ENCODE data around the gene NAV3.

The NAV3 gene

DNA sequence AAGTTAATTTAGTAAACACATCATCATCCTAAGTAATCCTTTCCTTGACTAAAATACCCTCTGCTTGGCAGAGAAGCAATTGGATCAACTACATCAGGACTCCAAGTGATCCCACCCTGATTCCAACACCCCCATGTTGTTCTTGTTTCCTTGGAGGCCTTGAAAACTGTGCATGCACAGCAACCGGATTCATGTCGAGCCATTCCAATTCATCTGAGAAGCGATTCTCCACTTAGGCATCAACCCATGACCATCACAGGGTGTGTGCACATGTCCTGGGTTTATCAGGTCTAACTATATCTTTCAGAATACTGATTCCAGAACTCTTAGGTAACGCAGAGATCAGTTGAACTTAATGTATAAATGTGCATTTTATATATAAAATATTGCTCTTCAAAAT, 163.0 kb downstream of the NAV3 start:
- no peak for DNase-seq

DNA sequence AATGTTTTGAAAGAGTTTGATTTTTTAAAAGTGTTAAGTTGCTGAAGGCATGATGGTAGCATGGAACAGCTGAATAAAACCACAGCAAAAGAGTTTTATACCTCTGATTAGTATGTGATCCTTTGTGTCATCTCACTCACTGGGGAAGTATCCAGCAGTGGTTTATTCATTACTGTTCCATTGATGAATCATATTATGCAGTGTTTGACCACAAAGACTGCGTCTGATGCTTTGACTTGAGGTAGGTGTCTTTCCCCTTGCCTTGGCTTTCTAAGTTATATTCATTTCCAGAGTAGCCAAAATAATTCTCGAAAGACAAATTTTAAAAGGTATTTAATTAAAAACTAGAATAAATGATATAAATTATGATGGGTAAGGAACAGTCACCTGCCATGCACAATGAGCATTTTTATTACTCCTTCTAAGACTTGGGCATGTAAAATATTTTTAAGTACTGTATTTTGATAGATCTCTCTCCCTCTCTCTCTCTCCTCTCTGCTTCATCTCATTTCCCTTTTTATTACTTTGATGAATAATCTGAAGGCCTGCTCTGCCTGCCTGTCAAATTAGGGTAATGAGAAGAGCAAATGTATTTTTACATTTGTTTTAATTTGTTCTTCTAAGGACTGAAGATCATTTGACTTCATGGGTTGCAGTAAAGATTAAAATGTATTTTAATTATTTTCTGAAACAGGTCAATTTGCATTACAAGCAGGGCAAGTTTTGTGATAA, 164.9 kb downstream of the NAV3 start:
- no peak for DNase-seq

DNA sequence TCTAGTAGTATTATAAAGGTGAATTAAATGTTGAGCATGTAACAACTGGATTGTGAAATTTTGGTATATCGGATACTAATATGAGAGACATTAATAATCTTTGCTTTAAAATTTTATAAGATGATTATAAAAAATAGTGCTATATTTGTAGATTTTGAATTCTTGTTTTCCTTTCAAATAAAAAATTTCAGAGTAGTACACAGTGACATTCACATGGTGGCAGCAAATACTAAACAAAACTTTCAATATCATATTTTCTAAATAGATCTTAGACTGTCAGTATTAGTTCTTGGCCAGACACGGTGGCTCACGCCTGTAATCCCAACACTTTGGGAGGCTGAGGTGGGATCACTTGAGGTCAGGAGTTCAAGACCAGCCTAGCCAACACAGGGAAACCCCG, 166.0 kb downstream of the NAV3 start:
- DNase-seq = no peak

DNA sequence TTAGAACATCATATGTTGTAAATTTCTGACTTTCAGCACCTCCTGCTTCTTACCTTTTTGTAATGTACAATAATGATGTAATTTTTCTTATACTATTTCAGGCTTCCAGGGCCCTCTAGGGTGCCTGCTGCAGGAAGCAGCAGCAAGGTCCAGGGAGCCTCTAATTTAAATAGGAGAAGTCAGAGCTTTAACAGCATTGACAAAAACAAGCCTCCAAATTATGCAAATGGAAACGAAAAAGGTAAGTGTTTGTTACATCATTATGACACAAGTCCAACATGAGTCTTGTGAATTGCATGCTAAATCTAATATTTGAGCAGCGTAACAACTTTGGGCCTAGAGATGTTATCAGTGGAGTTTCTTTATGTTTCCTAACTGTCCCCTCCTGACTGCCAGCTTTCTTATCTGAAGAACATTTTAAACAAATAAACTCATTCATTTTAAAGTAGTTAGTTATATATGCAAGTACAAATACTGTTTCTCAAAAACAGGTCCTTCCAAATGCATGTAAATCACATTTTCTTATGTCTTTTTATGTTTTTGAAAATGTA, 167.6 kb downstream of the NAV3 start:
- DNase-seq = no peak

DNA sequence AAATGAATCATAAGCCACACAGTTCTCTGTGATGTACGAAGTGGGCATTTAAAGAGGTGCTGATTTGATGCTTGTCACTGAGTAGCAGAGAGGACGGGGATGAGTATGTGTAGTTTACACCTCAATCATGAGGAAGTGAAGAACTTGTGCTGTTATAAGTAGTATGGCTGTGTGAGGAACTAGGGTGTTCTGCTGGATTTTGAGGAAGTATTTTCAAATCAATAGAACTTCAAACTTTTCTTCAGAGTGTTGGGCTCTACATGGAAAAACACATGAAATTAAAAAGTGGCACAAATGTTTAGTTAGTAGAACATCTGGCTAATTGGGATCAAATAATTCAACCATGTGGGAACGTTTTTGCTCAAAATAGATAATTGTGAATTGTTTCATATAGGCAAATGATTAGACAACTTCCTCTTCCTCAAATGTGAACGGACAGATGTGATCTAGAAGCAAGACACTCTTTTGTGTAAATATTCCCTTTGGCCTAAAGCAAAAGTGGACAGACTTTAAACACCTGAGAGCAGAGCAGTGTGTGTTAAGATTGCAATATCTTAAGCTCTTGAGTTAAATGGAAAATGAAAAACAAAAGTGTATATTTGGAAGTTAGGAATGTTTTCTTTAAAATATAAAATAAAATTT, 168.5 kb downstream of the NAV3 start:
- no peak for DNase-seq

DNA sequence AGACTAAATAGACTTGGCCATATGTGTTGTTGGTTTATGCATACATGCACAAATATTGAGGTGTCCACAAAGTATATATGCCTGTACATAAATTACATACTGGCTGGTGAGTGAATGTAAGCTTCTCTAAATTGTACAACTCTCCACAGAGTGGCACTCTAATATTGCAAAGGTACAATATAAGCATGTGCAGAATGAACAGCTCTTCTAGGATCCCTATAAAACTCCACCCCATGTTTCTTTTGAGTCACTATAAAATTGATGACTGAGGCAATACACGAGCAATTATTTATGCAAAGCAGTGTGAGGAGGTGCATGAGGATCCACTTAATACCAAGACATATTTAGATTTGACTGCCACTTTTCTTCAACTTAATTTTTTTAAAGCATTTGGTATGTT, 172.2 kb downstream of the NAV3 start:
- DNase-seq = peak; percentile 33

DNA sequence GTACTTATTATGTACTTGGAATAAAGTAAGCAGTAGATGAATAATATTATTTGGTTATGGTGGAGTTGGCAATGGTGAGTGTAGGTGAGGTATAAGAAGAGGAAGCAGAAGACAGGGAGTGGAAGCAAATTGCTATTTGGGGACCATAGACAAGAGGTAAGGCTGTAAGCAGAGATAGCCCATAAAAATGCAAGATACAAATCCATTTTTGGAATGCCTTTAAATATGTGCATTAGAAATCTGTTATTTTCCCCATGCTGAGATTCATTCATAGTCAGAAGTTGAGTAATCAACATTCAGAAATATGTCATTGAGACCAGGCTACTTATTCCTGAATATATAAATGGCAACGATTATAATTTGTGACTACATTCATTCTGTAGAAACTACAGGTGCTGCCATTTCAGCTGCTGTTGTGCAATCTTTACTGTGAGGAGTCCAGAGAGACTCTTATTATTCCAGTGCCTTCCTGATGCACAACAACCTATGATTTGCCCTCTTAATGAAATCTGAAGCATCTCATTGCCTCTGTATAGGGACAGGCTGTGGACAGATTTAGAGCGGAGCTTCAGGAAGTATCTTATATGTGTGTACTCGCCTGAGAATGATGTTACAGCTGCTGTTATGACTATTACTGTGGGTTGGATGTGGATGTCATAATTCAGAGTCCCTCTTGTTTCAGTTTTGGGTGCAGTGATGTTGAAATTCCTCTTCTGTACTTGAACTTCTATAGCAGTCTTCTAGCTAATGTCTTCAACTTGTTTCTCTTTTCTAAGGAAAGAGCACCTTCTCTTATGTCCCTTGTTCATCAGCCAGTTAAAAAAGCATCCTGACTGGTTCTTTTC, 173.8 kb downstream of the NAV3 start:
- peak; percentile 26 for DNase-seq

DNA sequence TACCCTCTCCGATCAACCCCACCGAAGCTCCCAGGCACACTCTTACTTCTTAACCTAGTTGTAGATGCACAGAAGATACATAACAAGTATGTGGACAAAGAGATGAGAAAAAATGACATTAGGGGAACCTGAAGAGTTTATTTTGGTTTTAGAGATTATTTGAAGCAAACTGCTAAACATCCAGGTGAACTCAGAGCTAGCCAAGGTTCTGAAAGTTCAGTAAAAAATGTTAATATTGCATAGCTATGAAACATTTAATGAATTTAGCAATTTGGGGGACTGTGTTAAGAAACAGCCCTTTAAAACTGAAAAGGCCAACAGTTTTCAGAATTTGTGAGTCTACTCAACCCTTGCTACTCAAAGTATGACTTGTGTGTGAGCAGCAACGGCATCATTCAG, 174.4 kb downstream of the NAV3 start:
- DNase-seq = no peak

DNA sequence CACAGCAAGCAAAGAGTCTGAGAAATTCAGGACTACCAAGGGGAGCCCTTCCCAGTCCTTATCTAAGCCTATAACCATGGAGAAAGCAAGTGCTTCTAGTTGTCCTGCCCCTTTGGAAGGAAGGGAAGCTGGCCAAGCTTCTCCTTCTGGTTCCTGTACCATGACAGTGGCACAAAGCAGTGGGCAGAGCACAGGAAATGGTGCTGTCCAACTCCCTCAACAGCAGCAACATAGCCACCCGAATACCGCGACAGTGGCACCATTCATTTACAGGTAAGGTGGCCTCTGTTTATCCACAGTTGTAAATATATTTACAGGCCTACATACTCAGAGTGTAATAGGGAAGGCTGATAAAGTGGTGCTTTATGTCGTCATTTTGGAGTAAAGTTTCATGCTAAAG, 176.5 kb downstream of the NAV3 start:
- DNase-seq = no peak

DNA sequence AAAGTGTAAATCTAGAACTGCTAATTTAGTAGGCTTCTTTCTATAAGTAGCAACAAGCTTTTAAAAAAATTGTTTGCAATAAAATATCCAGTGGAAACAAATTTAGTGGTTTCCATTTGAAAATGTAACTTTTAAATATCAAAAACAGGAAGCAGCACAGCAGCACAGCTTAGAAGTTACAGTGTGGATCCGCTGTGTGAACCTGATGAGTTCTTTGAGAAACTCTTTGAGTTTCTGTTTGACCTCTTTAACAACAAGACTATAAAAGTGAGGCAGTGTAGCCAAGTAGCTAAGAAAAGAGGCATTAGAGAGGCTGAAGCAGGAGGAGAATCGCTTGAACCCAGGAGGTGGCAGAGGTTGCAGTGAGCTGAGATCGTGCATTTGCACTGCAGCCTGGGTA, 178.3 kb downstream of the NAV3 start:
- DNase-seq = no peak

DNA sequence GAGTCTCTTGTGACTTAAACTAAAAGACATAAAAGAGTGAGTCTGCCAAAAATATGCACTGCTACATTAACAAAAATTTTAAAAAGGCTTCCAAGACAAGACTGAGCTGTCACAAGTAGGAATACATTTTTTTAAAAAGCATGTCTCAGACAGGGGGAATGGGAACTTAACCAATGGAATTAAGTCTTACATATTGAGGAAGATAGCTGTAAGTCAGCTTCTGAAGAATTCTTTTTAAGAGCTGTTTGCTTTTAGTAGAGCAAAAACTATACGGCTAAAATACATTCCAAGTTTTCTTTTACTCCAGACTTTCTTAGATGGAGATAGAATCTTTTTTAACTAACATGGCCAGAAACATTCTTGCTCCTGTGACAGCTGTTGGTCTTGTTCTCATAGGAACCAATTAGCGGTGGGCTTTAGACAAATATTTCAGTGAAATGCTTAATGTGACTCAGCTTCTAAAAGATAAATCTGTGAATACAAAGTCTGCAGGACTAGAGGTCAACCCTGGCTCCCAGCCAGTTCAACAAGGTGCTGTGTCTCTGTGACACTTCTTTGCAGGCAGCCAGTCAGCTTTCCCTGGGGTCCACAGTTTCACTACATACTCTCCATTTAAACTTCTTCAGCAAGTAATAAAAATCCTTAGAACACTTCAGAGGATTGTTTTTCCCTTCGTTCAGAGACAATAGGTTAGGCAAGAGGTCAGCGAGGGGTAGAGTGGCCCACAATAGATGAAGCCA, 187.6 kb downstream of the NAV3 start:
- no peak for DNase-seq

DNA sequence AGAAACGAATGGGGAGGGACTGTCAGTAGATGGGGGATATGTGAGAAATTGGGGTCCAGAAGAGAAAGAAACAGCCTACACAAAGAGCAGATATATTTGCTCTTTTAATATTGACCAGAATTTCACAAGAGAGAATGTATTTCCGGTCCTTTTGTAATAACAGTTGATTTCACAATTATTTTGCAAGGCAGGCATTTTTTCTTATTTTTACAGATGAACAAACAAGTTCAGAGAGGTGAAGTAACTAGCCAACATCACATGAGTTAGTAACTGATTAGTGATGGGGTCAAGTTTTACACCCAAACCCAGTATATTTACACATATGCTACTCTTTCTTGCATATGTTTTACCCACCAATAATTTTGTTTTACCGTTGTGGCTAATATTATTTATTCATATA, 188.2 kb downstream of the NAV3 start:
- no peak for DNase-seq

DNA sequence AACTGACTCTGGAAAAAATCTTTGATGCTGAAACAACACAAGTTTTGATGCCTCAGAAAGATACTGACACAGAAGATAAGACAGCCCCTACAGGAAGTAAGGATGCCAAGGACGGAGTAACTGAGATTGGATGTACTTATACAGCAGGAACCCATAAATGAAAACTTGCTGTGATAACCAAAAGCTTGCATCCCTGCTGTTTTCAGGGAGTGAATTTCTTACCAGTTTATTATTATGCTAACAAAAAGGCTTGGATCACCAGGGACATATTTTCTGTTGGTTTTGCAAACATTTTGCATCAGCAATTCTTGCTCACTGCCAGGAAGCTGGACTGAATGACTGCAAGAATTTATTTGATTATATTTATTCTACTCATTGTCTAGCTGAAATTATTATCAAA, 197.7 kb downstream of the NAV3 start:
- DNase-seq = no peak

DNA sequence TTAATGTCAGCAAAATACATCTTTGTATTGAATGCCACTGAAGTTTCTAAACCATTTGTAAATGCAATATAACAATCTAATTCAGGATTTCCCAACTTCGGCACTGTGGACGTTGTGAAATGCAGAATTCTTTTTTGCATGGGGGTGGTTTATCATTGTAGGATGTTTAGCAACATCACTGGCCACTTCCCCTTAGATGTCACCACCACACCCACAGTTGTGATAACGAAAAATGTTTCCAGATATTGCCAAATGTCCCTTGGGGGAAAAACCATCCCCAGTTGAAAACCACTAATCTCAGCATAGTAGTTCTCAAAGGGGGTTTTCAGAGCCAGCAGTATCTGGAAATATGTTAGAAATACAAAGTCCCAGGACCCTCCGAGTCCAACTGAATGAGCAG, 203.3 kb downstream of the NAV3 start:
- DNase-seq = no peak

DNA sequence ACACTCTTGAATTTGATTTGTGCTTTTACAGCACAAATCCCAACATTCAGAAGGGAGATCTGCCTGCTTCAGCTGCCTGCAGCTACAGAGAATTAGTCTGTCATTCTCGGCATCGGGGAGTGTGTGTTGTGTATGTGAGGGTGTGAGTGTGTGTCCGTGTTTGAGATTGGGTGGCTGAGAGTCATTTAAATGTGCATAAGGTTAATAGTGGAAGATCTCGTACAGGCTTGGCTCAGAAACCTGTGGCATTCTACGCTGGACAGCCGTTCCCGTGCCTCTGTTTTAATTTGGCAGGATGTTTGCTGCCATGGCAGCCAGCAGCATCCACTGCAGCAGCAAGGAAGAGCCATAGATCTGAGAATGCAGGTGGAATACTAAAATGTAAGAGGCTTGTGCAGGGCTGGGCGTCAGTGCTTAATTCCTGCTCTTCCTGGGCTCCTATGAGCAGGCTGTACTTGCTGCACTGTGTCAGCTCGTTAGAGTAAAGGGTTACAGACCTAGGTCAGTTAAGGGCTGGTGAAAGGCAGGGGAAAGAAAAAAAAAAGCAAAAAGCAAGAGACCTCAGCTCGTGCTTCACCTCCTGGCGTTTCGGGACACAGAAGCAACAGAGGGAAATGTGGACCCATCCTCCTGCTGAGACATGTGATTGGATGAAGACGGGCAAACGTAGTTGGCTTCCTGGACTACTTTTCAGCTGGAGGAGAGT, 205.4 kb downstream of the NAV3 start:
- no peak for DNase-seq

DNA sequence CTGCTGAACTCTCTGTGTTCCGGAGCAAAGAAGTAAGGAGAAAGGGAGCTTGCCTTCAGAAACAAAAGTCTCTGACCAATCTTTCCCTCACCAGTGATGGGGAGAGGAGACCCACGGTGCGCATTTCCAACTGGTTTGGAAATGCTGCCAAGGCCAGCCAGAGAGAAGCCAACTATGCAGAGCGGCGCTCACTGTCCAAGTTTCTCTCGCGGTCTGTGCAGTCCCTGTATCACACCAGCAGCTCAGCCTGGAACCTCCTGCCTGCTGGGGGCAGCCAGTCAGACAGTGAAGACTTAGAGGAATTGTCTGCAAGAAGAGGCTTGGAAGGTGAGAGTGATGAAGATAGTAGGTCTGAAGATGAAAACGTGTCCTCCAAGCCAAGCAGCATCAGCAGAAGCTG, 206.2 kb downstream of the NAV3 start:
- no peak for DNase-seq

DNA sequence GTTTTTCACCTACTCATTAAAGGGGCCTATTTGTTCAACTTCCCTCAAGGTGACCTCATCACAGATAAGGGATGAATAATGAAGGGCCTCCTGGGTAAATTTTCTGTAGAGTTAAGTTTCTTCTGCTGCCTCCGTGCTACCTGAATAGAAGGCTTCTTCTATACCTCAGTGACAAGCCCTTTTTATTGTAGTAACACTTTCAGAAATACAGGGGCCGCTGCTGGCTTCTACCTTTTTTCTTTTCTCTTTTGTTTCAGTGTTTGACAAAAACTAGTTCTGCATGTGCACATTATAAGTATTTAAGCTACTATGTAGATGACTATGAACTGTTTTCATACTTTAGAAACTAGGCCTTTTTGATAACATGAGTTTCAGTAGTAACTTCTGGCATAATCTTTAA, 207.0 kb downstream of the NAV3 start:
- no peak for DNase-seq

DNA sequence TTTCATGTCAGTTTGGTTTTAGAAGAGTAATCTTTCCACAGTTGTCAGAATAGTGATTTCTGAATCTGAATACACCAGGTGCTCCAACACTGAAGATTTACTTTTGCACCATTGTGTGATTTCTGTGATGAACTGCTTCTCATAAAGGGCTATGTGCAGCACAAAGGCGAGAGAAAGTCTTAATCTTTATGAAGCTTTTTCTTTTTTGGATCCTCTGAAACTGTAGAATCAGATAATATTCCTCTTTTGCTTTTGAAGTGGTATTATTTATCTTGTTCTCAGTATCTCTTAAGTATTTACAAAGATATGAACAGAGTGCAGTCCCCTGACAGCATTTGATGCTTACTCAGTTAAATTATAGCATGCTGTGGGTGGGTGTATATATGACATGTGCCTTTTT, 207.8 kb downstream of the NAV3 start:
- no peak for DNase-seq

DNA sequence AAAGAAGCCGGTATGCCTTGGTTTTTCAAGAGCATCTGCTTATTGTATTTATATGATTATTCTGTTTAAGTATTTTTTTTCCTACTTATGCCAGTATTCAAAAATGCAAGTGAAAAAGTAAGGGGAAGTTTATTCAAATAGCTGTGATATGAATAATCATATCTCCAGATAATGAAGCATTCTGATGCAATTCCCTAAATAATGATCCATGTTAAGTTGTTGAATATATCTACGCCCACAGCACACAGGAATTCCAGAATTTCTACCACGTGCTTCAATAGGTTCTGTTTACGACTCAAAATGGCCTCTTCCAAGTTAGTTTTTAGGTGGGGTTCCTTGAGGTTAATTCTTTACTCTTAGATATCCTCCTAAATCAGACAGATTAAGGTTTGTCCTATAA, 208.3 kb downstream of the NAV3 start:
- DNase-seq = no peak

DNA sequence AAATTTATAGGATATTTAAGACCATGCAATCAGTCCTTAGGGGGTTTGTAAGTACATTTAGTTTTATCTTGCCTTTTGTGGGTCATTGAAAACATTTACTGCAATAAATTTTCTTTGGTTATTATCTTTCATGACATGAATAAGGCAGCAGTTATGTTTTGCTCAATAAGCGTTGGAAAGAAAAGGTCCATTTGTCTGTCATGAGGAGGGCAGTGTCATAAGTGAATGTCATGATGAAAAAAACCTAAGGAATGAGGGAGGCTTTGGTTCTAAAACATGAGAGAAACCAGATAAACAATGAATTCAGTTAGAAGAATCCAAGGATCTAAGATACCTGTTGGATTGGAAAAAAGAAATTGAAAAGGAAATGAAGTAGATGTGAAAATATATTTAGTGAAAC, 209.4 kb downstream of the NAV3 start:
- no peak for DNase-seq

DNA sequence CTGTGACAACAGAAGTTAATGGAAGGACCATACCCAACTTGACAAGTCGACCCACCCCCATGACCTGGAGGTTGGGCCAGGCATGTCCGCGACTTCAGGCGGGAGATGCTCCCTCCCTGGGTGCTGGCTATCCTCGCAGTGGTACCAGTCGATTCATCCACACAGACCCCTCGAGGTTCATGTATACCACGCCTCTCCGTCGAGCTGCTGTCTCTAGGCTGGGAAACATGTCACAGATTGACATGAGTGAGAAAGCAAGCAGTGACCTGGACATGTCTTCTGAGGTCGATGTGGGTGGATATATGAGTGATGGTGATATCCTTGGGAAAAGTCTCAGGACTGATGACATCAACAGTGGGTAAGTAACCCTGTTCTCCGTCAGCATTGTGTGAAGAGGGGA, 220.1 kb downstream of the NAV3 start:
- DNase-seq = no peak

DNA sequence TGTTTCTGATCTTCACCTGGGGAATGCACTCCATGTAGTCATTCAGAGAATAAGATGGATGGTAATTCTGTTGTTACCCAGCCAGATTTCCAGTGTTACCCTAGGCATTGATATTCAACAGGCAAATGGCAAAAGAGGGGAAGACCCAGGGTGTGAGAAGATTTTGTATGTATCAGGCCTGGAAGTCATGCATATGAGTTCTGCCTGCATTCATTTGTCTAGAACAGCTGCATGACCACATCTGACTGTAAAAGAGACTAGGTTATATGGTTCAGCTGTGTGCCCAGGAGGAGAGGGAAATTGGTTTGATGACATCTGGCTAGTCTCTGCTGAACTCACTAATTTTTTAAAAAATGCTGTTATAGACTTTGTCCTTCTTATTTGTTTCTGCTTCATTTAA, 224.9 kb downstream of the NAV3 start:
- no peak for DNase-seq
